ENCODE data around the gene ULK1.
A peak's percentile ranks its signal among the peaks of the same experiment; 100 is the strongest.

The ULK1 gene

GRCh38 chr12:131848753-131849152, 45.7 kb upstream of the ULK1 start:
- H3K36me3 ChIP-seq (ENCODE audit: insufficient read depth, low read length) = no peaks in the 10 kb centered on the region
- no peaks in the 10 kb centered on the region for H3K9me3 ChIP-seq (ENCODE audit: low read length)
- H3K9me2 ChIP-seq (ENCODE audit: low read depth, low read length) = no peaks in the 10 kb centered on the region
- H3K9ac ChIP-seq (ENCODE audit: low read length) = no peak overlapping the region
- H3F3A ChIP-seq (ENCODE audit: insufficient read depth, low read length) = no peaks in the 10 kb centered on the region
- H4K20me1 ChIP-seq (ENCODE audit: insufficient read depth, low read length) = no peaks in the 10 kb centered on the region
- H3K79me2 ChIP-seq (ENCODE audit: insufficient read depth, low read length) = no peaks in the 10 kb centered on the region
- no peak for TF ChIP-seq CTCF (IDR thresholded peaks at IDR 0.05; ENCODE audit: low read length)
- no peak for TF ChIP-seq EZH2 (IDR thresholded peaks at IDR 0.05; ENCODE audit: borderline replicate concordance, low read length)
- H3K4me1 ChIP-seq (ENCODE audit: insufficient read depth, low read length, severe bottlenecking) = no peaks in the 10 kb centered on the region
- H3K27ac ChIP-seq (ENCODE audit: low read depth, low read length, poor library complexity, severe bottlenecking) = no peak overlapping the region
- no peak overlapping the region for H2AFZ ChIP-seq (ENCODE audit: low read length)
- no peak overlapping the region for H3K4me2 ChIP-seq (ENCODE audit: low read length)
- 0 out of 2 replicates have a peak, but pooled peaks cover under 1% of the 10 kb centered on the region for H3K27me3 ChIP-seq (ENCODE audit: insufficient read depth, low read length)
- H3K4me3 ChIP-seq (ENCODE audit: low read depth, low read length, poor library complexity, severe bottlenecking) = no peak overlapping the region

- Histone ChIP-seq H3K9me2 (ENCODE audit: low read depth, low read length) (no peaks in the 10 kb centered on the region), H3K27ac (ENCODE audit: low read depth, low read length, poor library complexity, severe bottlenecking) (no peak overlapping the region), H3K9me3 (ENCODE audit: low read length) (no peaks in the 10 kb centered on the region), H3K4me1 (ENCODE audit: insufficient read depth, low read length, severe bottlenecking) (no peaks in the 10 kb centered on the region), H4K20me1 (ENCODE audit: insufficient read depth, low read length) (no peaks in the 10 kb centered on the region), H3K27me3 (ENCODE audit: insufficient read depth, low read length) (peaks cover 4% of the 10 kb centered on the region; the same call in 1 of the 2 replicates), H3K4me3 (ENCODE audit: low read depth, low read length, poor library complexity, severe bottlenecking) (no peak overlapping the region), H3K9ac (ENCODE audit: low read length) (no peak overlapping the region), H3K79me2 (ENCODE audit: insufficient read depth, low read length) (no peaks in the 10 kb centered on the region), H2AFZ (ENCODE audit: low read length) (no peak overlapping the region), H3F3A (ENCODE audit: insufficient read depth, low read length) (no peaks in the 10 kb centered on the region), H3K4me2 (ENCODE audit: low read length) (no peak overlapping the region), H3K36me3 (ENCODE audit: insufficient read depth, low read length) (no peaks in the 10 kb centered on the region)
- TF ChIP-seq EZH2 (IDR thresholded peaks at IDR 0.05; ENCODE audit: borderline replicate concordance, low read length) (no peak), CTCF (IDR thresholded peaks at IDR 0.05; ENCODE audit: low read length) (no peak)
These were observed 44.5 kb upstream of the ULK1 start for GRCh38 chr12:131849700-131850553.

- Histone ChIP-seq H3K27me3 (ENCODE audit: insufficient read depth, low read length) (peaks cover 4% of the 10 kb centered on the region; the same call in 1 of the 2 replicates), H3K79me2 (ENCODE audit: insufficient read depth, low read length) (no peaks in the 10 kb centered on the region), H2AFZ (ENCODE audit: low read length) (no peak overlapping the region), H3K9me2 (ENCODE audit: low read depth, low read length) (no peaks in the 10 kb centered on the region), H4K20me1 (ENCODE audit: insufficient read depth, low read length) (no peaks in the 10 kb centered on the region), H3K4me3 (ENCODE audit: low read depth, low read length, poor library complexity, severe bottlenecking) (no peak overlapping the region), H3K4me2 (ENCODE audit: low read length) (no peak overlapping the region), H3K9ac (ENCODE audit: low read length) (no peak overlapping the region), H3F3A (ENCODE audit: insufficient read depth, low read length) (no peaks in the 10 kb centered on the region), H3K4me1 (ENCODE audit: insufficient read depth, low read length, severe bottlenecking) (no peaks in the 10 kb centered on the region), H3K36me3 (ENCODE audit: insufficient read depth, low read length) (no peaks in the 10 kb centered on the region), H3K9me3 (ENCODE audit: low read length) (no peaks in the 10 kb centered on the region), H3K27ac (ENCODE audit: low read depth, low read length, poor library complexity, severe bottlenecking) (no peak overlapping the region)
- no peak for TF ChIP-seq EZH2 (IDR thresholded peaks at IDR 0.05; ENCODE audit: borderline replicate concordance, low read length)
- TF ChIP-seq CTCF (IDR thresholded peaks at IDR 0.05; ENCODE audit: low read length) = peak; percentile 22; the same call in 1 of the 2 replicates
These were observed 43.4 kb upstream of the ULK1 start for GRCh38 chr12:131850856-131851559.
